ENCODE data around the gene AK2.

- TF ChIP-seq CTCF (IDR thresholded peaks at IDR 0.05; ENCODE audit: low read depth, low read length, poor library complexity, severe bottlenecking) (no peak), EZH2phosphoT487 (IDR thresholded peaks at IDR 0.05; ENCODE audit: borderline replicate concordance, low read length) (no peak)
These were observed 47.3 kb downstream of the AK2 start for GRCh38 chr1:32989160-32990050.
